HL-60 (cell line): ENCODE measurements around the gene AP2A1.

Source experiments
- CTCF ChIP-seq: IDR thresholded peaks from one replicate; pipeline ENCODE4 v1.5.1; 2011; ENCODE audit warnings: low read length, control low read depth, inconsistent platforms; ENCODE audit not compliant: insufficient read depth
- POLR2AphosphoS5 ChIP-seq: IDR thresholded peaks from 2 replicates; pipeline ENCODE4 v1.6.1; 2012; ENCODE audit warnings: low read depth
- REST ChIP-seq: IDR thresholded peaks from 2 replicates; pipeline ENCODE4 v1.6.1; 2012; ENCODE audit warnings: low read depth; ENCODE audit not compliant: insufficient replicate concordance
- SPI1 ChIP-seq: IDR thresholded peaks from 2 replicates; pipeline ENCODE4 v1.6.1; 2012; ENCODE audit warnings: low read depth, mild to moderate bottlenecking, borderline replicate concordance

GRCh38 chr19:49761625-49762311, 5.0 kb upstream of the AP2A1 start:
- TF ChIP-seq CTCF: no peak
- TF ChIP-seq POLR2AphosphoS5: no peak
- no peak for TF ChIP-seq REST
- TF ChIP-seq SPI1: no peak
